CD8-positive, alpha-beta memory T cell (primary cell): ENCODE results near the gene CRISPLD2. TPM values are rescaled to one million over a fixed set of nuclear protein-coding genes. Genes with fewer than 3 reads are reported as not detected.

Source experiments
- CTCF ChIA-PET: fragments of 350-600 bp; sonication (Branson Sonifier 250); formaldehyde crosslinking; loops from one replicate; lab custom pipeline; 2021; ENCODE audit warnings: antibody characterized with exemption; lab: Charles Lee
- POLR2A ChIA-PET: fragments of 350-600 bp; sonication (Branson Sonifier 250); formaldehyde crosslinking; loops from one replicate; lab custom pipeline; 2021; ENCODE audit warnings: antibody characterized with exemption; lab: Charles Lee
- DNase-seq, 5 donors: peaks; one replicate each; pipeline versions ENCODE4 v3.0.0 to v3.0.0-alpha.2; 2020 to 2022; ENCODE audit warnings: mixed read lengths in 1 of 5
- H3K27ac ChIP-seq: one replicate; pipeline ENCODE4 v1.7.0; 2013; ENCODE audit warnings: low read depth, mild to moderate bottlenecking, low read length, moderate library complexity
- H3K27me3 ChIP-seq: 2 replicates; pipeline ENCODE4 v1.7.0; 2013; ENCODE audit warnings: low read length, mild to moderate bottlenecking; ENCODE audit not compliant: insufficient read depth, poor library complexity, severe bottlenecking
- H3K36me3 ChIP-seq: 2 replicates; pipeline ENCODE4 v1.7.0; 2013; ENCODE audit warnings: mild to moderate bottlenecking, low read length, moderate library complexity; ENCODE audit not compliant: insufficient read depth
- H3K4me1 ChIP-seq: 2 replicates; pipeline ENCODE4 v1.7.0; 2013; ENCODE audit warnings: mild to moderate bottlenecking, low read length, moderate library complexity; ENCODE audit not compliant: insufficient read depth
- H3K4me3 ChIP-seq: 2 replicates; pipeline ENCODE4 v1.7.0; 2013; ENCODE audit warnings: mild to moderate bottlenecking, low read length
- H3K9me3 ChIP-seq: 2 replicates; pipeline ENCODE4 v1.7.0; 2013; ENCODE audit warnings: mild to moderate bottlenecking, low read length
- H3K27ac Mint-ChIP-seq, 8 donors: one replicate each; pipeline ENCODE4 v1.8.0; 2020 to 2021; ENCODE audit warnings: mixed read lengths in 8 of 8, mild to moderate bottlenecking in 6 of 8, inconsistent platforms in 3 of 8, moderate library complexity in 3 of 8
- H3K27me3 Mint-ChIP-seq, 2 donors: one replicate each; pipeline ENCODE4 v1.8.0; 2020 to 2021; ENCODE audit warnings: mixed read lengths in 2 of 2, mild to moderate bottlenecking in 1 of 2, moderate library complexity in 1 of 2
- H3K36me3 Mint-ChIP-seq, 3 donors: one replicate each; pipeline ENCODE4 v1.8.0; 2020 to 2021; ENCODE audit warnings: mixed read lengths in 3 of 3, inconsistent platforms in 1 of 3, mild to moderate bottlenecking in 1 of 3
- H3K4me1 Mint-ChIP-seq, 3 donors: one replicate each; pipeline ENCODE4 v1.8.0; 2020 to 2021; ENCODE audit warnings: mixed read lengths in 3 of 3, inconsistent platforms in 1 of 3, mild to moderate bottlenecking in 1 of 3
- H3K4me3 Mint-ChIP-seq, 7 donors: one replicate each; pipeline ENCODE4 v1.8.0; 2020 to 2021; ENCODE audit warnings: mixed read lengths in 7 of 7, mild to moderate bottlenecking in 6 of 7, moderate library complexity in 4 of 7, inconsistent platforms in 2 of 7
- H3K9me3 Mint-ChIP-seq, 5 donors: one replicate each; pipeline ENCODE4 v1.8.0; 2020 to 2022; ENCODE audit warnings: mixed read lengths in 5 of 5, mild to moderate bottlenecking in 3 of 5, moderate library complexity in 2 of 5, inconsistent platforms in 1 of 5
- polyA plus RNA-seq: library from polyadenylated mRNA; unstranded; fragments of 300-500 nt; fragmentation: Illumina TruSeq; gene quantifications from one replicate; pipeline ENCODE4 v1.2.3, GENCODE V29; 2021
- total RNA-seq, 2 experiments: library from RNA; stranded (reverse); gene quantifications; one replicate each; pipeline ENCODE4 v1.2.3, GENCODE V29; 2021

Gene CRISPLD2
- total and polyA plus RNA-seq, 3 experiments from 2014 or later: 0.04 to 0.05 TPM; not detected in 1

DNA sequence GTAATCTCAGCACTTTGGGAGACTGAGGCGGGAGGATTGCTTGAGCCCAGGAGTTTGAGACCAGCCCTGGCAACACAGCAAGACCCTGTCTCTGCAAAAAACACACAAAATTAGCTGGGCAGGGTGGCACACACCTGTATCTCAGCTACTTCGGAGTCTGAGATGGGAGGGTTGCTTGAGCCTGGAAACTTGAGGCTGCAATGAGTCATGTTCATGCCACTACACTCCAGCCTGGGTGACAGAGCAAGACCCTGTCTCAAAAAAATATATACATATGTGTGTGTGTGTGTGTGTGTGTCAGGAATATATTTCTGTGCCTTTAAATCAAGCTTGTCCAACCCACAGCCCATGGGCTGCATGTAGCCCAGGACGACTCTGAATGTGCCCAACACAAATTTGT, 55.2 kb downstream of the CRISPLD2 start:
- CTCF ChIA-PET: interaction anchor here (0.7 to 0.9 kb wide), 2 partner anchors 12 to 35 kb away, joined by 3 read pairs; no protein-coding TSS in a partner anchor
- Mint-ChIP-seq H3K27me3 (peaks cover 5 to 6% of the 10 kb centered on the region in 2 donors), H3K4me1 (no peaks in the 10 kb centered on the region), H3K4me3 (no peak overlapping the region), H3K36me3 (no peaks in the 10 kb centered on the region), H3K27ac (no peak overlapping the region), H3K9me3 (no peaks in the 10 kb centered on the region)
- POLR2A ChIA-PET: no interaction called here
- Histone ChIP-seq H3K27me3 (no peaks in the 10 kb centered on the region), H3K9me3 (no peaks in the 10 kb centered on the region), H3K4me1 (no peaks in the 10 kb centered on the region), H3K4me3 (no peak overlapping the region), H3K36me3 (no peaks in the 10 kb centered on the region), H3K27ac (no peak overlapping the region)
- DNase-seq: no peak

- Histone ChIP-seq H3K4me1 (no peaks in the 10 kb centered on the region), H3K4me3 (no peak overlapping the region), H3K9me3 (no peaks in the 10 kb centered on the region), H3K36me3 (no peaks in the 10 kb centered on the region), H3K27me3 (no peaks in the 10 kb centered on the region), H3K27ac (no peak overlapping the region)
- Mint-ChIP-seq H3K27me3 (peaks cover 7 to 8% of the 10 kb centered on the region in 2 donors), H3K4me3 (no peak overlapping the region), H3K36me3 (no peaks in the 10 kb centered on the region), H3K27ac (no peak overlapping the region), H3K4me1 (no peaks in the 10 kb centered on the region), H3K9me3 (no peaks in the 10 kb centered on the region)
- no peak for DNase-seq
- CTCF ChIA-PET: no interaction called here
- POLR2A ChIA-PET: no interaction called here
These were observed 56.1 kb downstream of the CRISPLD2 start for GRCh38 chr16:84875846-84876245.

GRCh38 chr16:84876873-84877606, 57.3 kb downstream of the CRISPLD2 start:
- H3K27ac ChIP-seq: no peak overlapping the region
- Mint-ChIP-seq H3K27me3 (peaks cover 7 to 16% of the 10 kb centered on the region in 2 donors), H3K27ac (no peak overlapping the region), H3K36me3 (no peaks in the 10 kb centered on the region), H3K9me3 (no peaks in the 10 kb centered on the region), H3K4me3 (no peak overlapping the region), H3K4me1 (no peaks in the 10 kb centered on the region)
- ChIA-PET POLR2A (no interaction called here), CTCF (no interaction called here)
- H3K27me3 ChIP-seq: no peaks in the 10 kb centered on the region
- H3K9me3 ChIP-seq: no peaks in the 10 kb centered on the region
- H3K4me1 ChIP-seq: no peaks in the 10 kb centered on the region
- DNase-seq: no peak
- H3K36me3 ChIP-seq: no peaks in the 10 kb centered on the region
- H3K4me3 ChIP-seq: no peak overlapping the region

- H3K36me3 Mint-ChIP-seq: no peaks in the 10 kb centered on the region
- no peaks in the 10 kb centered on the region for H3K9me3 Mint-ChIP-seq
- Histone ChIP-seq H3K9me3 (no peaks in the 10 kb centered on the region), H3K4me1 (no peaks in the 10 kb centered on the region), H3K27ac (no peak overlapping the region), H3K4me3 (no peak overlapping the region), H3K27me3 (no peaks in the 10 kb centered on the region), H3K36me3 (no peaks in the 10 kb centered on the region)
- DNase-seq: no peak
- CTCF ChIA-PET: interaction anchor here (0.6 kb wide), 1 partner anchor 34 kb away, joined by 3 read pairs; no protein-coding TSS in a partner anchor
- POLR2A ChIA-PET: no interaction called here
- H3K27ac Mint-ChIP-seq: no peak overlapping the region
- H3K4me1 Mint-ChIP-seq: no peaks in the 10 kb centered on the region
- H3K4me3 Mint-ChIP-seq: no peak overlapping the region
- H3K27me3 Mint-ChIP-seq: peaks cover 7 to 23% of the 10 kb centered on the region in 2 donors
These were observed 59.0 kb downstream of the CRISPLD2 start for GRCh38 chr16:84878770-84879169.

DNA sequence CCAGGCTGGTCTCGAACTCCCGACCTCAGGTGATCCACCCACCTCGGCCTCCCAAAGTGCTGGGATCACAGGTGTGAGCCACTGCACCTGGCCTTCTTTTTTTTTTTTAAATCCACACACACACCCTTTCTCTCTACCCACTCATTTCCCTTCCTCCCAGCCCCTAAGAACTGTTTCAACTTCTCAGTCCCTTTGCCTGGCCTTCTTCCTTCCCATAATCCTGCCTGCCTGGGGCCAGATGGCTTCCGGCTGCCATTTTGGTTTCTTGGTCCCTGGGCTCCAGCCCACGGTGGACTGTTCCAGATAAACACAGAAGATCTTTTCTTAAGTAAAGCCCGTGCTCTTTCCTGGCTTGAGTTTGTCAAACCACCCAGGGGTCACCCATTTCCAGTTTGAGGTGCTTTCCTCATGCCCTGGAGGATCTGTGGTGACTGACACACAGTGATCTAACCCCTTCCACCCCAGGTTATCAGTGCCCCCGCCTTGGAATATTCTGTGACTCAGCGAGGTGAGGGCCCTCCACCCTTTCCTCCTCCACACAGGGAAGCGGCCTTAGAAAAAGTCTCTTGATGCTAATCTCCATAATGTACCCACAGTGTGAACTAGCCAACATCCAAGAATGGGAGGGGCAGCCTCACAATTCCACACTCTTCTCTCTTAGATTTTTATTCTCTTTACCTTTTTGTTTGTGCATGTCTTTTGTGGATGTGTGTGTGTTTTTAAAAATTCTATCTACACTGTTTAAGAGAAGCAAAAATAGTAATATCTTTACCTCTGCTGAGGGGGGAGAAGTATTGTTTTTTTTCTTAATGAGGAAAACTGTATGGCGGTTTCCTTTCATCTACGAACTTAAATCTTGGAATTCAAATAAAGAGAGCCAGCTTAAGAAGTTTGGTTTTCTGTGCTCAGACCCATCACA, 60.0 kb downstream of the CRISPLD2 start:
- H3K4me1 ChIP-seq: no peaks in the 10 kb centered on the region
- ChIA-PET CTCF (no interaction called here), POLR2A (no interaction called here)
- Mint-ChIP-seq H3K9me3 (no peaks in the 10 kb centered on the region), H3K27me3 (peaks cover 7 to 29% of the 10 kb centered on the region in 2 donors), H3K4me1 (peaks cover 0 to 1% (median 0%) of the 10 kb centered on the region in 3 donors), H3K4me3 (no peak overlapping the region), H3K27ac (no peak overlapping the region), H3K36me3 (no peaks in the 10 kb centered on the region)
- H3K27ac ChIP-seq: peak overlapping the region; percentile 67
- no peaks in the 10 kb centered on the region for H3K9me3 ChIP-seq
- H3K36me3 ChIP-seq: no peaks in the 10 kb centered on the region
- no peaks in the 10 kb centered on the region for H3K27me3 ChIP-seq
- no peak overlapping the region for H3K4me3 ChIP-seq
- DNase-seq: no peak

DNA sequence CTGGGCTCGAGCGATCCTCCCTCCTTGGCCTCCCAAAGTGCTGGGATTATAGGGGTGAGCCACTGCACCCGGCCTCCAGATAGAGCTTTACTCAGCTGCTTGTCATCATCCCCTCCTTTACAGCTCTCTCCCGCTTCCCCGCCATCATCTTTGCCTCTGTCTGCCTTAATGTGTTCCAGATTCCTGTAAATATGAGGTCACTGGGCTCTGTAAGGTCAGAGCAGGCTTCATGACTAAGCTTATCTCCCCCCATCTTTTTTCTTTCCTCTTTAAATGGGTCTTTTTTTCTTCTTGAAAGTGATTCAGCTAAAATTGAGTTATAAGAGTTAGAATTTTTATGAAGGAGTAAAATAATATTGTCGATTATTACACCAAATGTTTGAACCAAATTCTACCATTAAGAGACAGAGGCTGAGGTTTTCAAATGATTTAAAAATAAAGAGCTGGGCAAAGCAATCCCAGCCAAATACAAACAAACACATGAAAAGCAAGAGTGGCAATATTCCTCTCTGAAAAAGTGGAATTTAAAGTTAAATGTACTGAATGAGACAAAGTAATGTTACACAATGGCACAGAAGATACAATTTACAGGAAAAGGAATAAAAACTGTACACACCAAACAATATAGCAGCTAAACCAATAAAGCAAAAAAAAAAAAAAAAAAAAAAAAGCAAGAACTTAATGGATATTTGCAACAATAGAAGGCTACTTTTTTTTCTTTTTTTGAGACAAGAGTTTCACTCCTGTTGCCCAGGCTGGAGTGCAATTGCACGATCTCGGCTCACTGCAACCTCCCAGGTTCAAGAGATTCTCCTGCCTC, 62.1 kb downstream of the CRISPLD2 start:
- Mint-ChIP-seq H3K4me3 (no peak overlapping the region), H3K4me1 (peaks cover 0 to 2% (median 1%) of the 10 kb centered on the region in 3 donors), H3K36me3 (no peaks in the 10 kb centered on the region), H3K27me3 (peaks cover 7 to 44% of the 10 kb centered on the region in 2 donors), H3K9me3 (no peaks in the 10 kb centered on the region), H3K27ac (no peak overlapping the region)
- Histone ChIP-seq H3K4me3 (no peak overlapping the region), H3K27ac (peak overlapping the region; percentile 65), H3K36me3 (no peaks in the 10 kb centered on the region), H3K4me1 (no peaks in the 10 kb centered on the region), H3K9me3 (no peaks in the 10 kb centered on the region), H3K27me3 (no peaks in the 10 kb centered on the region)
- ChIA-PET CTCF (interaction anchor here (0.8 to 1.3 kb wide), 2 partner anchors 71 to 74 kb away, joined by 4 to 5 read pairs; no protein-coding TSS in a partner anchor), POLR2A (no interaction called here)
- DNase-seq: no peak

DNA sequence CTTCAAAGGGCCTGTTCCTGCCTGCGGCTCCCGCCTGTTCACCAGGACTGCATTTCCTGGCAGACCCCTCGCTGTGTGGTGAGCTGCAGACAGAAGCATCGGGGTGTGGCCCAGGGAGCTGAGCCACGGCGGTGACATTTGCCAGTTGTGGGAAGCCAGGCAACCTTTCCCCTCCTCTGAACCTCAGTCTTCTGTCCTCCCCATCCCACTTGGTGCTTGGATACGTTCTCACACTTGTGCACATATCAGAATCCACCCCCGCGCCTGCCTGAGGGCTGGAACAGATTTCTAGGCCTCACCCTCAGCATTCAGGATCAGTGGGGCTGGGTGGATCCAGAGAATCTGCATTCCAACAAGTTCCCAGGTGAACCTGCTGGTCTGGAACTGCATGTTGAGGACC, 63.5 kb downstream of the CRISPLD2 start:
- Mint-ChIP-seq H3K4me3 (no peak overlapping the region), H3K27ac (no peak overlapping the region), H3K27me3 (peaks cover 8 to 51% of the 10 kb centered on the region in 2 donors), H3K4me1 (peaks cover 0 to 2% (median 1%) of the 10 kb centered on the region in 3 donors), H3K36me3 (no peaks in the 10 kb centered on the region), H3K9me3 (no peaks in the 10 kb centered on the region)
- Histone ChIP-seq H3K27me3 (no peaks in the 10 kb centered on the region), H3K27ac (no peak overlapping the region), H3K9me3 (no peaks in the 10 kb centered on the region), H3K4me3 (no peak overlapping the region), H3K4me1 (no peaks in the 10 kb centered on the region), H3K36me3 (no peaks in the 10 kb centered on the region)
- POLR2A ChIA-PET: no interaction called here
- no peak for DNase-seq
- CTCF ChIA-PET: no interaction called here
